ENCODE measurements around the gene PEX14. TPM values are rescaled to one million over a fixed set of nuclear protein-coding genes. Genes with fewer than 3 reads are reported as not detected.

The PEX14 gene
- total RNA-seq, 2 experiments from 2014 or later = 17.7 to 19.1 TPM

- Mint-ChIP-seq H3K27ac (no peak overlapping the region), H3K36me3 (ENCODE audit: low read depth) (no peaks in the 10 kb centered on the region), H3K27me3 (ENCODE audit: low read depth) (no peaks in the 10 kb centered on the region), H3K9me3 (ENCODE audit: insufficient read depth) (no peaks in the 10 kb centered on the region), H3K4me3 (no peak overlapping the region), H3K4me1 (ENCODE audit: low read depth) (no peaks in the 10 kb centered on the region)
- POLR2A ChIA-PET = no interaction called here
- no peak for ATAC-seq
- CTCF ChIA-PET = no interaction called here
- DNase-seq = no peak
Observed at GRCh38 chr1:10555635-10556429, 81.1 kb downstream of the PEX14 start.

- H3K9me3 Mint-ChIP-seq (ENCODE audit: insufficient read depth) = no peaks in the 10 kb centered on the region
- H3K36me3 Mint-ChIP-seq (ENCODE audit: low read depth) = no peaks in the 10 kb centered on the region
- H3K27me3 Mint-ChIP-seq (ENCODE audit: low read depth) = no peaks in the 10 kb centered on the region
- H3K4me3 Mint-ChIP-seq = no peak overlapping the region
- no peaks in the 10 kb centered on the region for H3K4me1 Mint-ChIP-seq (ENCODE audit: low read depth)
- ChIA-PET POLR2A (no interaction called here), CTCF (no interaction called here)
- ATAC-seq = no peak
- no peak overlapping the region for H3K27ac Mint-ChIP-seq
- no peak for DNase-seq
Observed at GRCh38 chr1:10556430-10557005, 81.8 kb downstream of the PEX14 start.

GRCh38 chr1:10557714-10558113 is 83.0 kb downstream of the PEX14 start:
- ChIA-PET CTCF (no interaction called here), POLR2A (interaction anchor here (0.6 kb wide), 1 partner anchor 502 kb away, joined by 5 read pairs; no protein-coding TSS in a partner anchor)
- no peaks in the 10 kb centered on the region for H3K4me1 Mint-ChIP-seq (ENCODE audit: low read depth)
- H3K27ac Mint-ChIP-seq = no peak overlapping the region
- no peaks in the 10 kb centered on the region for H3K27me3 Mint-ChIP-seq (ENCODE audit: low read depth)
- peaks cover 4% of the 10 kb centered on the region for H3K36me3 Mint-ChIP-seq (ENCODE audit: low read depth)
- ATAC-seq = no peak
- no peaks in the 10 kb centered on the region for H3K9me3 Mint-ChIP-seq (ENCODE audit: insufficient read depth)
- no peak overlapping the region for H3K4me3 Mint-ChIP-seq
- no peak for DNase-seq

GRCh38 chr1:10559386-10559785 is 84.6 kb downstream of the PEX14 start:
- POLR2A ChIA-PET = no interaction called here
- Mint-ChIP-seq H3K27me3 (ENCODE audit: low read depth) (no peaks in the 10 kb centered on the region), H3K9me3 (ENCODE audit: insufficient read depth) (peaks cover 6% of the 10 kb centered on the region), H3K36me3 (ENCODE audit: low read depth) (peaks cover 10% of the 10 kb centered on the region), H3K4me1 (ENCODE audit: low read depth) (no peaks in the 10 kb centered on the region), H3K27ac (no peak overlapping the region), H3K4me3 (no peak overlapping the region)
- ATAC-seq = no peak
- CTCF ChIA-PET = interaction anchor here (0.8 kb wide), 1 partner anchor 52 kb away, joined by 3 read pairs; no protein-coding TSS in a partner anchor
- no peak for DNase-seq

GRCh38 chr1:10561497-10561896 is 86.7 kb downstream of the PEX14 start:
- ChIA-PET CTCF (interaction anchor here (1.2 to 1.3 kb wide), 4 partner anchors 10 to 54 kb away, joined by 3 to 6 read pairs (median 4); no protein-coding TSS in a partner anchor), POLR2A (no interaction called here)
- Mint-ChIP-seq H3K27me3 (ENCODE audit: low read depth) (no peaks in the 10 kb centered on the region), H3K27ac (no peak overlapping the region), H3K4me1 (ENCODE audit: low read depth) (no peaks in the 10 kb centered on the region), H3K4me3 (no peak overlapping the region), H3K9me3 (ENCODE audit: insufficient read depth) (peaks cover 6% of the 10 kb centered on the region), H3K36me3 (ENCODE audit: low read depth) (peaks cover 10% of the 10 kb centered on the region)
- DNase-seq (no peak), ATAC-seq (no peak)

- Mint-ChIP-seq H3K27me3 (ENCODE audit: low read depth) (no peaks in the 10 kb centered on the region), H3K4me1 (ENCODE audit: low read depth) (no peaks in the 10 kb centered on the region), H3K9me3 (ENCODE audit: insufficient read depth) (peaks cover 6% of the 10 kb centered on the region), H3K4me3 (no peak overlapping the region), H3K36me3 (ENCODE audit: low read depth) (peaks cover 10% of the 10 kb centered on the region), H3K27ac (no peak overlapping the region)
- ChIA-PET CTCF (interaction anchor here (1.2 to 1.3 kb wide), 4 partner anchors 10 to 54 kb away, joined by 3 to 6 read pairs (median 4); no protein-coding TSS in a partner anchor), POLR2A (no interaction called here)
- DNase-seq (no peak), ATAC-seq (no peak)
Observed at GRCh38 chr1:10561955-10562354, 87.2 kb downstream of the PEX14 start.

- no peak for DNase-seq
- ChIA-PET CTCF (no interaction called here), POLR2A (no interaction called here)
- Mint-ChIP-seq H3K4me3 (no peak overlapping the region), H3K27me3 (ENCODE audit: low read depth) (no peaks in the 10 kb centered on the region), H3K9me3 (ENCODE audit: insufficient read depth) (peaks cover 6% of the 10 kb centered on the region), H3K27ac (no peak overlapping the region), H3K4me1 (ENCODE audit: low read depth) (no peaks in the 10 kb centered on the region), H3K36me3 (ENCODE audit: low read depth) (peaks cover 10% of the 10 kb centered on the region)
- no peak for ATAC-seq
Observed at GRCh38 chr1:10564063-10564462, 89.3 kb downstream of the PEX14 start.

GRCh38 chr1:10569531-10569930 is 94.8 kb downstream of the PEX14 start:
- no peaks in the 10 kb centered on the region for H3K36me3 Mint-ChIP-seq (ENCODE audit: low read depth)
- no peak for DNase-seq
- no peaks in the 10 kb centered on the region for H3K9me3 Mint-ChIP-seq (ENCODE audit: insufficient read depth)
- H3K27me3 Mint-ChIP-seq (ENCODE audit: low read depth) = no peaks in the 10 kb centered on the region
- no peak overlapping the region for H3K27ac Mint-ChIP-seq
- ChIA-PET POLR2A (interaction anchor here (0.6 kb wide), 1 partner anchor 36 kb away, joined by 3 read pairs; no protein-coding TSS in a partner anchor), CTCF (no interaction called here)
- ATAC-seq = no peak
- H3K4me1 Mint-ChIP-seq (ENCODE audit: low read depth) = no peaks in the 10 kb centered on the region
- no peak overlapping the region for H3K4me3 Mint-ChIP-seq

GRCh38 chr1:10575616-10576015 is 100.9 kb downstream of the PEX14 start:
- no peak for ATAC-seq
- no peak overlapping the region for H3K27ac Mint-ChIP-seq
- no peaks in the 10 kb centered on the region for H3K36me3 Mint-ChIP-seq (ENCODE audit: low read depth)
- no peaks in the 10 kb centered on the region for H3K9me3 Mint-ChIP-seq (ENCODE audit: insufficient read depth)
- no peak overlapping the region for H3K4me3 Mint-ChIP-seq
- H3K4me1 Mint-ChIP-seq (ENCODE audit: low read depth) = no peaks in the 10 kb centered on the region
- ChIA-PET CTCF (interaction anchor here (1.0 to 1.9 kb wide), 2 partner anchors 13 to 81 kb away, joined by 3 to 9 read pairs; no protein-coding TSS in a partner anchor), POLR2A (no interaction called here)
- no peaks in the 10 kb centered on the region for H3K27me3 Mint-ChIP-seq (ENCODE audit: low read depth)
- no peak for DNase-seq

- no peak for ATAC-seq
- Mint-ChIP-seq H3K4me3 (no peak overlapping the region), H3K27ac (no peak overlapping the region), H3K36me3 (ENCODE audit: low read depth) (no peaks in the 10 kb centered on the region), H3K4me1 (ENCODE audit: low read depth) (no peaks in the 10 kb centered on the region), H3K9me3 (ENCODE audit: insufficient read depth) (no peaks in the 10 kb centered on the region), H3K27me3 (ENCODE audit: low read depth) (no peaks in the 10 kb centered on the region)
- ChIA-PET POLR2A (no interaction called here), CTCF (no interaction called here)
- DNase-seq = no peak
Observed at GRCh38 chr1:10578070-10578469, 103.3 kb downstream of the PEX14 start.

GRCh38 chr1:10583641-10584040 is 108.9 kb downstream of the PEX14 start:
- CTCF ChIA-PET = interaction anchor here (1.2 kb wide), 1 partner anchor 76 kb away, joined by 3 read pairs; no protein-coding TSS in a partner anchor
- Mint-ChIP-seq H3K4me1 (ENCODE audit: low read depth) (peaks cover 6% of the 10 kb centered on the region), H3K27ac (no peak overlapping the region), H3K4me3 (no peak overlapping the region), H3K9me3 (ENCODE audit: insufficient read depth) (no peaks in the 10 kb centered on the region), H3K36me3 (ENCODE audit: low read depth) (no peaks in the 10 kb centered on the region), H3K27me3 (ENCODE audit: low read depth) (no peaks in the 10 kb centered on the region)
- DNase-seq (no peak), ATAC-seq (no peak)
- POLR2A ChIA-PET = no interaction called here

GRCh38 chr1:10585242-10585641 is 110.5 kb downstream of the PEX14 start:
- no peak for ATAC-seq
- ChIA-PET POLR2A (no interaction called here), CTCF (no interaction called here)
- Mint-ChIP-seq H3K27ac (no peak overlapping the region), H3K27me3 (ENCODE audit: low read depth) (no peaks in the 10 kb centered on the region), H3K9me3 (ENCODE audit: insufficient read depth) (no peaks in the 10 kb centered on the region), H3K4me3 (no peak overlapping the region), H3K36me3 (ENCODE audit: low read depth) (no peaks in the 10 kb centered on the region), H3K4me1 (ENCODE audit: low read depth) (peaks cover 6% of the 10 kb centered on the region)
- DNase-seq = no peak

Data from activated CD8-positive, alpha-beta T cell treated with anti-CD3 and anti-CD28 coated beads, Interleukin-2, amount 10 ng/mL, durations not matched to agents 7 days and 5 days (primary cell).